ENCODE results near the gene TENM3. TPM values are rescaled to one million over a fixed set of nuclear protein-coding genes. Genes with fewer than 3 reads are reported as not detected.

TENM3 gene
- total RNA-seq, 2 donors from 2014 or later, result not detected

- no peaks in the 10 kb centered on the region for H3K36me3 Mint-ChIP-seq (ENCODE audit: low read depth)
- H3K9me3 ChIP-seq (ENCODE audit: control insufficient read depth, low read length, poor library complexity, severe bottlenecking), result no peaks in the 10 kb centered on the region
- ATAC-seq, result no peak
- peaks cover 2% of the 10 kb centered on the region for H3K4me1 Mint-ChIP-seq
- no peak overlapping the region for H3K4me3 Mint-ChIP-seq
- no peak for DNase-seq
- H3K27ac Mint-ChIP-seq, result no peak overlapping the region
- H3K27me3 Mint-ChIP-seq, result peaks cover 30% of the 10 kb centered on the region
These were observed 288.5 kb downstream of the TENM3 start for GRCh38 chr4:182531555-182532162.

DNA sequence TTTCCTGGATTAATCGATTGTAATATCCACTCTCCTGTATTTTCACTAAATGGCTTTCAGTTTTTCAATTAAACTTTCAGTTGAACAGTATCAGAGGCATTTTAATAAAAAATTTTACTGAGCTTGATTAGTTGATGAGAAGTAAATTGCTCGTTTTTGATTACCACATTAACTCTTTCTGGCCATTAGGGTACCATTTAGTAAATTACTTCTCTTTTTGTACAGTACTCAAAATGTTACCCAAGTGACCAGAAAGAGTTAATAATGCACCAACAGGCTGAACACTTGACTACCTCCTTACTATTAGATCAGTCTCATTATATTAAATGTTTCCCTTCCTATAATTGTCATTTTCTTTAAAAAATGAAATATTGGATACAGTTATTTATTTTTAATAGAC is 289.2 kb downstream of the TENM3 start:
- no peak overlapping the region for H3K27ac Mint-ChIP-seq
- H3K4me3 Mint-ChIP-seq, result no peak overlapping the region
- H3K4me1 Mint-ChIP-seq, result peaks cover 2% of the 10 kb centered on the region
- no peak for DNase-seq
- no peaks in the 10 kb centered on the region for H3K9me3 ChIP-seq (ENCODE audit: control insufficient read depth, low read length, poor library complexity, severe bottlenecking)
- ATAC-seq, result no peak
- peaks cover 25% of the 10 kb centered on the region for H3K27me3 Mint-ChIP-seq
- no peaks in the 10 kb centered on the region for H3K36me3 Mint-ChIP-seq (ENCODE audit: low read depth)

- peaks cover 21% of the 10 kb centered on the region for H3K27me3 Mint-ChIP-seq
- no peaks in the 10 kb centered on the region for H3K36me3 Mint-ChIP-seq (ENCODE audit: low read depth)
- no peak for DNase-seq
- no peak for ATAC-seq
- H3K4me1 Mint-ChIP-seq, result peaks cover 2% of the 10 kb centered on the region
- no peaks in the 10 kb centered on the region for H3K9me3 ChIP-seq (ENCODE audit: control insufficient read depth, low read length, poor library complexity, severe bottlenecking)
- H3K4me3 Mint-ChIP-seq, result no peak overlapping the region
- no peak overlapping the region for H3K27ac Mint-ChIP-seq
These were observed 290.8 kb downstream of the TENM3 start for GRCh38 chr4:182533964-182534363.

GRCh38 chr4:182536221-182536811 is 293.1 kb downstream of the TENM3 start:
- no peak overlapping the region for H3K27ac Mint-ChIP-seq
- H3K4me3 Mint-ChIP-seq, result no peak overlapping the region
- no peaks in the 10 kb centered on the region for H3K9me3 ChIP-seq (ENCODE audit: control insufficient read depth, low read length, poor library complexity, severe bottlenecking)
- peaks cover 13% of the 10 kb centered on the region for H3K27me3 Mint-ChIP-seq
- ATAC-seq, result no peak
- H3K4me1 Mint-ChIP-seq, result peaks cover 2% of the 10 kb centered on the region
- DNase-seq, result no peak
- no peaks in the 10 kb centered on the region for H3K36me3 Mint-ChIP-seq (ENCODE audit: low read depth)

DNA sequence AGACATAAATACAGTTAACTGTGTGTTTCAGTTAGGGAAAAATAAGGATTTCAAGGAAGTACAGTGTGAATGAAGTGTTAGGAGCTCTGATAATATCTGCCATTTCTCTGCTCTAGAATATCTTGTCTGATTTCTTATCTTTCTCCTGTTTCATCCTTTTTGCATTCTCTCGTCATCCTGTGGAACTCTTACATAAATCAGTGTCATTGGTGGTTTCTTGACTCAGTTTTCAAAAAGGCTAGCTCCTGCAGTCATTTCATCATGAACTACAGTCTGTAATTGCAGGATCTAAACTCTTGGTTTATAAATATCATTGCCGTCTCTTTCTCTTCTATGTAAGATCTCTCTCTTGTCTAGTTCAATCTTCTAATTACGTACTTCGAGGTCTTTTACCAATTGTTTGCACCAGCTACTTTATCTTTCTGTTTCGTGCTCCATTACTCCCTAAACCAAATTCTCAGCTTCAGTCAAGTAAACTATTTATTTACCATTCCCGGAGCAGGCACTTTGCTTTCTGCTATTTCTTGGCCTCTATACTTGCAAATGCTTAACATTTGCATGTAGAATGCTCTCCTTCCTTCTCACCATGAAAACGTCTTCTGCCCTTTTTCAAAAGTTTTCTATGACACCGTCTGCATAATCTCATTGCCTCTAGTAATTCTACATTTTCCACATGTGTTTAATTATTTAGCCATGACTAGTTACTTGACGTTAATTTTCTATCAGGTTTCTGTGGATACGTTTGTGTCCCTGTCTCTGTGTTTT is 294.0 kb downstream of the TENM3 start:
- ATAC-seq, result no peak
- H3K27ac Mint-ChIP-seq, result no peak overlapping the region

GRCh38 chr4:182538031-182538430 is 294.8 kb downstream of the TENM3 start:
- Mint-ChIP-seq H3K27me3 (peaks cover 8% of the 10 kb centered on the region), H3K36me3 (ENCODE audit: low read depth) (no peaks in the 10 kb centered on the region), H3K4me3 (no peak overlapping the region), H3K4me1 (peaks cover 2% of the 10 kb centered on the region), H3K27ac (no peak overlapping the region)
- ATAC-seq (no peak), DNase-seq (no peak)
- no peaks in the 10 kb centered on the region for H3K9me3 ChIP-seq (ENCODE audit: control insufficient read depth, low read length, poor library complexity, severe bottlenecking)

More for the DNA sequence above, 294.0 kb downstream of the TENM3 start:
- Mint-ChIP-seq H3K4me1 (peaks cover 2% of the 10 kb centered on the region), H3K4me3 (no peak overlapping the region), H3K36me3 (ENCODE audit: low read depth) (no peaks in the 10 kb centered on the region), H3K27me3 (peaks cover 8% of the 10 kb centered on the region)
- no peak for DNase-seq
- no peaks in the 10 kb centered on the region for H3K9me3 ChIP-seq (ENCODE audit: control insufficient read depth, low read length, poor library complexity, severe bottlenecking)

DNA sequence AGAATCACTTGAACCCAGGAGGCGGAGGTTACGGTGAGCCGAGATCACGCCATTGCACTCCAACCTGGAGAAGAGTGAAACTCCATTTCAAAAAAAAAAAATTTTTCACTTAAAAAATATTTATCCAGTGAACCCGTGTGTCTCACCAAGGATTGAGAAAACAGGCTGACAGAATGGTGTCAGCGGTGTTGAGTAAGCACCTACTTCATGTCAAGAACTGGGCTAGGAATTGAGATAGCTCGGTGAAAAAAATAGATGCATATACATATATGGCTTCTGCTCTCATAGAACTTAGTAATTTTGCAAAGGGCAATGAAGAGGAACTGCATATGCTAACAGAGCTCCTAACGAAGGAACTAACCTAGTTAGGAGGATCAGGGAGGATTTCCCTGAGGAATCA is 297.3 kb downstream of the TENM3 start:
- H3K9me3 ChIP-seq (ENCODE audit: control insufficient read depth, low read length, poor library complexity, severe bottlenecking), result no peaks in the 10 kb centered on the region
- H3K4me1 Mint-ChIP-seq, result no peaks in the 10 kb centered on the region
- H3K27me3 Mint-ChIP-seq, result peaks cover 5% of the 10 kb centered on the region
- H3K27ac Mint-ChIP-seq, result no peak overlapping the region
- no peak overlapping the region for H3K4me3 Mint-ChIP-seq
- DNase-seq, result no peak
- no peaks in the 10 kb centered on the region for H3K36me3 Mint-ChIP-seq (ENCODE audit: low read depth)
- ATAC-seq, result no peak

GRCh38 chr4:182547435-182547834 is 304.2 kb downstream of the TENM3 start:
- Mint-ChIP-seq H3K4me1 (no peaks in the 10 kb centered on the region), H3K36me3 (ENCODE audit: low read depth) (no peaks in the 10 kb centered on the region), H3K27ac (no peak overlapping the region), H3K4me3 (no peak overlapping the region), H3K27me3 (peaks cover 21% of the 10 kb centered on the region)
- ATAC-seq (no peak), DNase-seq (no peak)
- H3K9me3 ChIP-seq (ENCODE audit: control insufficient read depth, low read length, poor library complexity, severe bottlenecking), result no peaks in the 10 kb centered on the region

DNA sequence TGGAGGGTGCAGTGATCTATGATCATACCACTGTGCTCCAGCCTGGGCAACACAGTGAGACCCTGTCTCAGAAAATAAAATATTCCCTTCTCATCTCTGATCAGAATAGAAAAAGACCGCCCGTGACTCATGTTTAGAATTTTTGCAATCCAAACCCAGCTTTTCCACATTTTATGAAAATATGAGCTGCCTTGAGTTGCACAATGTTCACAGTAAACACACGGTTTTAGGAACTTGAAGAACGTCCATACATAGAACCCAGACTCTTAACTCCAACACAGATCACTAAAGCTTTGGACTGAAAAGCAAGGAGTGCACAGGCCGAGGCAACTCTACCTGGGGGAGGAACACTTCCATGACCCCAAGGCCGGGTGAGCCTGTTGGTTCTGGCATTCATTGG is 305.0 kb downstream of the TENM3 start:
- H3K27me3 Mint-ChIP-seq, result peaks cover 22% of the 10 kb centered on the region
- no peaks in the 10 kb centered on the region for H3K9me3 ChIP-seq (ENCODE audit: control insufficient read depth, low read length, poor library complexity, severe bottlenecking)
- H3K27ac Mint-ChIP-seq, result no peak overlapping the region
- no peaks in the 10 kb centered on the region for H3K4me1 Mint-ChIP-seq
- H3K4me3 Mint-ChIP-seq, result no peak overlapping the region
- ATAC-seq, result no peak
- no peaks in the 10 kb centered on the region for H3K36me3 Mint-ChIP-seq (ENCODE audit: low read depth)
- DNase-seq, result no peak

DNA sequence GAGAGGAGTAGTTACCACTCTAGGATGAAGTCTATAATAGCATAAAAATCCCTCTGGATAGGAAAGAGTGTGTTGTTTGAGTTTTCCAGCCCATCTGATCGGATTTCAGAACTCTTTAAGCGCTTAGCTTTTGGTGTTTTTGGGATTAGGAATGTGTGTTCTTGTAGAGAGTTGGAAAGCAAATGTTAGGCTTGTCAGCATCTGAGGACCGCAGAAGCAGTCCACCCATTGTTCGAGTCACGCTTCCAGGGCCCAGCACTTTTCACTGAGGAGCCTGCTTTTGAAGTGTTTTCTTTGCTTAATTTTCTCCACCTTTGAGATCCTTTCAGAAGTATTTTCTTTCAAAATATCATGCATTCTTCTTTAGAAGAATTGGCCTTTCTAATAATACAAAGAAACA is 306.2 kb downstream of the TENM3 start:
- peaks cover 30% of the 10 kb centered on the region for H3K27me3 Mint-ChIP-seq
- no peak for DNase-seq
- ATAC-seq, result no peak
- no peak overlapping the region for H3K27ac Mint-ChIP-seq
- H3K4me1 Mint-ChIP-seq, result no peaks in the 10 kb centered on the region
- no peak overlapping the region for H3K4me3 Mint-ChIP-seq
- H3K9me3 ChIP-seq (ENCODE audit: control insufficient read depth, low read length, poor library complexity, severe bottlenecking), result no peaks in the 10 kb centered on the region
- H3K36me3 Mint-ChIP-seq (ENCODE audit: low read depth), result no peaks in the 10 kb centered on the region

DNA sequence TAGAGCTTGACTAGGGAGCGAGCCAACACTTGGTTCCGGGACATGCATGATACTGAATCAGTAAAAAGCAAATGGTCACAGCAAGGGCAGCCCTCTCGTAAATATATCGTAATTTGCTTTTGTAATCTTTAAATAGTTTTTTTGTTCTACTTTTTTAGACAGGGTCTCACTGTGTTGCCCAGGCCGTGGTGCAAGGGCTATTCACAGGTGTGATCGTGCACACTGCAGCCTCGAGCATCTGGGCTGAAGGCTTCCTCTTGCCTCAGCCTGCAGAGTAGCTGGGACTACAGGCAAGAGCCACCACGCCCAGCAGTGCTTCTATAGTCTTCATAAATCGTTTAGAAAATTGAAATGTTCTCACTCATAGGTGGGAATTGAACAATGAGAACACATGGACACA is 309.7 kb downstream of the TENM3 start:
- Mint-ChIP-seq H3K27me3 (peaks cover 38% of the 10 kb centered on the region), H3K36me3 (ENCODE audit: low read depth) (no peaks in the 10 kb centered on the region), H3K27ac (no peak overlapping the region), H3K4me1 (peaks cover 2% of the 10 kb centered on the region), H3K4me3 (no peak overlapping the region)
- DNase-seq, result no peak
- ATAC-seq, result no peak
- no peaks in the 10 kb centered on the region for H3K9me3 ChIP-seq (ENCODE audit: control insufficient read depth, low read length, poor library complexity, severe bottlenecking)

DNA sequence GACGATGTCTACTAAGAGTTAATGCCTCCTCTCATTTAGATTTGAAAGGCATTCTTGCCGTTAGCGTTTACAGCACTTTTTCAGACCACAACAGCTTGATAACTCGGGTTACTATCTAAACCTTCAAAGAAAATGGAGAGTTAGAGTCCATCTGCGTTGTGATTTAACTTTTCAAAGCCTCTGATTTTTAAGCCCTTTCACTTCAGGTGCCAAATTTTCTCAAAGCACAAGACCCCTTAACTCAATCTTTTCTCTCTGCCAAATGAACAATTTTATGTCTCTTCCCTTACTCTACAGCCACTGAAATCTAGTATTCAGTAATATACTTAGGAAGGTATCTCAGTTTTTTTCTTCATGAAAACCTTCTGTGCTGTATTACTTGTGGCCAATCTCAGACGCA is 310.5 kb downstream of the TENM3 start:
- H3K27ac Mint-ChIP-seq, result no peak overlapping the region
- no peak for DNase-seq
- no peaks in the 10 kb centered on the region for H3K9me3 ChIP-seq (ENCODE audit: control insufficient read depth, low read length, poor library complexity, severe bottlenecking)
- peaks cover 43% of the 10 kb centered on the region for H3K27me3 Mint-ChIP-seq
- H3K36me3 Mint-ChIP-seq (ENCODE audit: low read depth), result no peaks in the 10 kb centered on the region
- peaks cover 2% of the 10 kb centered on the region for H3K4me1 Mint-ChIP-seq
- H3K4me3 Mint-ChIP-seq, result no peak overlapping the region
- ATAC-seq, result no peak

- peaks cover 35% of the 10 kb centered on the region for H3K27me3 Mint-ChIP-seq
- no peaks in the 10 kb centered on the region for H3K36me3 Mint-ChIP-seq (ENCODE audit: low read depth)
- H3K4me3 Mint-ChIP-seq, result no peak overlapping the region
- DNase-seq (no peak), ATAC-seq (no peak)
- no peak overlapping the region for H3K27ac Mint-ChIP-seq
- H3K4me1 Mint-ChIP-seq, result peaks cover 2% of the 10 kb centered on the region
- no peaks in the 10 kb centered on the region for H3K9me3 ChIP-seq (ENCODE audit: control insufficient read depth, low read length, poor library complexity, severe bottlenecking)
These were observed 311.5 kb downstream of the TENM3 start for GRCh38 chr4:182554736-182555135.

All from T-helper 17 cell (primary cell).